HG03139 (cell line): ENCODE results near the gene LRRC73.
"Not testable (repeated sequence)": the region's sequence is repeated elsewhere in the genome, so short reads cannot be mapped to it uniquely, and the experiment has no call there.

Experiments used
- ATAC-seq: cut with Tn5 transposase; IDR thresholded peaks from one replicate; pipeline ENCODE4 v1.9.1; 2021; ENCODE audit not compliant: unreplicated experiment

Gene LRRC73

GRCh38 chr6:43467265-43467664, 42.9 kb downstream of the LRRC73 start:
- ATAC-seq, result not testable (repeated sequence)

GRCh38 chr6:43465948-43466347, 44.2 kb downstream of the LRRC73 start:
- ATAC-seq, result no peak

GRCh38 chr6:43464337-43464736, 45.8 kb downstream of the LRRC73 start:
- ATAC-seq, result no peak

GRCh38 chr6:43461936-43462335, 48.2 kb downstream of the LRRC73 start:
- no peak for ATAC-seq

- no peak for ATAC-seq
Observed at GRCh38 chr6:43460032-43460431, 50.1 kb downstream of the LRRC73 start.

- no peak for ATAC-seq
Observed at GRCh38 chr6:43459535-43459934, 50.6 kb downstream of the LRRC73 start.

GRCh38 chr6:43458154-43458553, 52.0 kb downstream of the LRRC73 start:
- ATAC-seq, result not testable (repeated sequence)

- ATAC-seq, result no peak
Observed at GRCh38 chr6:43457643-43458042, 52.5 kb downstream of the LRRC73 start.
